Measurements from ENCODE around the gene MTR.

Gene MTR

GRCh38 chr1:236887081-236887480 is 92.0 kb downstream of the MTR start:
- Histone ChIP-seq H3K27me3 (ENCODE audit: insufficient read depth, insufficient read length) (no peaks in the 10 kb centered on the region), H3K36me3 (ENCODE audit: insufficient read depth, insufficient read length, low read length) (peaks cover 55% of the 10 kb centered on the region), H3K9ac (ENCODE audit: insufficient read length, low read depth) (no peak overlapping the region), H3K4me3 (ENCODE audit: insufficient read length, low read depth) (no peak overlapping the region), H3K4me1 (ENCODE audit: insufficient read depth, insufficient read length) (no peaks in the 10 kb centered on the region), H3K9me3 (ENCODE audit: insufficient read depth, low read length) (no peaks in the 10 kb centered on the region)
- no peak for TF ChIP-seq YY1 (IDR thresholded peaks at IDR 0.05; ENCODE audit: insufficient read depth, insufficient read length)
- TF ChIP-seq ZNF274 (IDR thresholded peaks at IDR 0.05; ENCODE audit: low read depth, low read length) = no peak
- no peak for TF ChIP-seq SUZ12 (IDR thresholded peaks at IDR 0.05; ENCODE audit: extremely low read depth, insufficient read depth, insufficient read length)
- no peak for DNase-seq (ENCODE audit: low read depth, low spot score)

- H3K36me3 ChIP-seq (ENCODE audit: insufficient read depth, insufficient read length, low read length) = peaks cover 64% of the 10 kb centered on the region
- H3K9ac ChIP-seq (ENCODE audit: insufficient read length, low read depth) = no peak overlapping the region
- H3K9me3 ChIP-seq (ENCODE audit: insufficient read depth, low read length) = no peaks in the 10 kb centered on the region
- no peaks in the 10 kb centered on the region for H3K4me1 ChIP-seq (ENCODE audit: insufficient read depth, insufficient read length)
- no peak overlapping the region for H3K4me3 ChIP-seq (ENCODE audit: insufficient read length, low read depth)
- TF ChIP-seq SUZ12 (IDR thresholded peaks at IDR 0.05; ENCODE audit: extremely low read depth, insufficient read depth, insufficient read length) (no peak), ZNF274 (IDR thresholded peaks at IDR 0.05; ENCODE audit: low read depth, low read length) (no peak), YY1 (IDR thresholded peaks at IDR 0.05; ENCODE audit: insufficient read depth, insufficient read length) (no peak)
- H3K27me3 ChIP-seq (ENCODE audit: insufficient read depth, insufficient read length) = no peaks in the 10 kb centered on the region
- no peak for DNase-seq (ENCODE audit: low read depth, low spot score)
Measured at GRCh38 chr1:236888126-236888525, 93.0 kb downstream of the MTR start.

GRCh38 chr1:236888903-236889302 is 93.8 kb downstream of the MTR start:
- no peak for TF ChIP-seq ZNF274 (IDR thresholded peaks at IDR 0.05; ENCODE audit: low read depth, low read length)
- no peak for TF ChIP-seq YY1 (IDR thresholded peaks at IDR 0.05; ENCODE audit: insufficient read depth, insufficient read length)
- TF ChIP-seq SUZ12 (IDR thresholded peaks at IDR 0.05; ENCODE audit: extremely low read depth, insufficient read depth, insufficient read length) = no peak
- Histone ChIP-seq H3K27me3 (ENCODE audit: insufficient read depth, insufficient read length) (no peaks in the 10 kb centered on the region), H3K9me3 (ENCODE audit: insufficient read depth, low read length) (no peaks in the 10 kb centered on the region), H3K4me3 (ENCODE audit: insufficient read length, low read depth) (no peak overlapping the region), H3K36me3 (ENCODE audit: insufficient read depth, insufficient read length, low read length) (peaks cover 68% of the 10 kb centered on the region), H3K9ac (ENCODE audit: insufficient read length, low read depth) (no peak overlapping the region), H3K4me1 (ENCODE audit: insufficient read depth, insufficient read length) (no peaks in the 10 kb centered on the region)
- no peak for DNase-seq (ENCODE audit: low read depth, low spot score)

- Histone ChIP-seq H3K4me3 (ENCODE audit: insufficient read length, low read depth) (no peak overlapping the region), H3K27me3 (ENCODE audit: insufficient read depth, insufficient read length) (no peaks in the 10 kb centered on the region), H3K9ac (ENCODE audit: insufficient read length, low read depth) (no peak overlapping the region), H3K4me1 (ENCODE audit: insufficient read depth, insufficient read length) (no peaks in the 10 kb centered on the region), H3K36me3 (ENCODE audit: insufficient read depth, insufficient read length, low read length) (peaks cover 80% of the 10 kb centered on the region), H3K9me3 (ENCODE audit: insufficient read depth, low read length) (no peaks in the 10 kb centered on the region)
- DNase-seq (ENCODE audit: low read depth, low spot score) = no peak
- no peak for TF ChIP-seq SUZ12 (IDR thresholded peaks at IDR 0.05; ENCODE audit: extremely low read depth, insufficient read depth, insufficient read length)
- no peak for TF ChIP-seq YY1 (IDR thresholded peaks at IDR 0.05; ENCODE audit: insufficient read depth, insufficient read length)
- TF ChIP-seq ZNF274 (IDR thresholded peaks at IDR 0.05; ENCODE audit: low read depth, low read length) = no peak
Measured at GRCh38 chr1:236890152-236891056, 95.3 kb downstream of the MTR start.

- Histone ChIP-seq H3K4me1 (ENCODE audit: insufficient read depth, insufficient read length) (no peaks in the 10 kb centered on the region), H3K36me3 (ENCODE audit: insufficient read depth, insufficient read length, low read length) (peaks cover 86% of the 10 kb centered on the region), H3K27me3 (ENCODE audit: insufficient read depth, insufficient read length) (no peaks in the 10 kb centered on the region), H3K9ac (ENCODE audit: insufficient read length, low read depth) (no peak overlapping the region), H3K4me3 (ENCODE audit: insufficient read length, low read depth) (no peak overlapping the region), H3K9me3 (ENCODE audit: insufficient read depth, low read length) (no peaks in the 10 kb centered on the region)
- DNase-seq (ENCODE audit: low read depth, low spot score) = no peak
- no peak for TF ChIP-seq YY1 (IDR thresholded peaks at IDR 0.05; ENCODE audit: insufficient read depth, insufficient read length)
- TF ChIP-seq SUZ12 (IDR thresholded peaks at IDR 0.05; ENCODE audit: extremely low read depth, insufficient read depth, insufficient read length) = no peak
- TF ChIP-seq ZNF274 (IDR thresholded peaks at IDR 0.05; ENCODE audit: low read depth, low read length) = no peak
Measured at GRCh38 chr1:236893626-236894545, 98.8 kb downstream of the MTR start.

- DNase-seq (ENCODE audit: low read depth, low spot score) = no peak
- Histone ChIP-seq H3K4me1 (ENCODE audit: insufficient read depth, insufficient read length) (no peaks in the 10 kb centered on the region), H3K9ac (ENCODE audit: insufficient read length, low read depth) (no peak overlapping the region), H3K36me3 (ENCODE audit: insufficient read depth, insufficient read length, low read length) (peaks cover 88% of the 10 kb centered on the region), H3K4me3 (ENCODE audit: insufficient read length, low read depth) (no peak overlapping the region), H3K9me3 (ENCODE audit: insufficient read depth, low read length) (no peaks in the 10 kb centered on the region), H3K27me3 (ENCODE audit: insufficient read depth, insufficient read length) (no peaks in the 10 kb centered on the region)
- TF ChIP-seq SUZ12 (IDR thresholded peaks at IDR 0.05; ENCODE audit: extremely low read depth, insufficient read depth, insufficient read length) = no peak
- no peak for TF ChIP-seq YY1 (IDR thresholded peaks at IDR 0.05; ENCODE audit: insufficient read depth, insufficient read length)
- no peak for TF ChIP-seq ZNF274 (IDR thresholded peaks at IDR 0.05; ENCODE audit: low read depth, low read length)
Measured at GRCh38 chr1:236895665-236896387, 100.7 kb downstream of the MTR start.
